Astrocyte (in vitro differentiated cells and primary cell): ENCODE data around the gene KSR2. TPM values are rescaled to one million over a fixed set of nuclear protein-coding genes. Genes with fewer than 3 reads are reported as not detected.

Experiments used
- DNase-seq: peaks from one replicate; pipeline ENCODE4 v3.0.0-alpha.2; 2010; ENCODE audit warnings: low read depth
- FAIRE-seq: peaks from 2 replicates; lab custom pipeline; 2011; peaks lifted over from hg19 to GRCh38; lab: Jason Lieb, UNC
- H2AFZ ChIP-seq: 2 replicates; pipeline ENCODE4 v1.6.0; 2012; ENCODE audit warnings: low read depth, low read length, inconsistent platforms
- H3K27ac ChIP-seq: 2 replicates; pipeline ENCODE4 v1.5.1; 2011; ENCODE audit warnings: low read depth, low read length, inconsistent platforms
- H3K27me3 ChIP-seq: 2 replicates; pipeline ENCODE4 v1.6.0; 2011; ENCODE audit warnings: low read length, inconsistent platforms; ENCODE audit not compliant: insufficient read depth
- H3K36me3 ChIP-seq: 2 replicates; pipeline ENCODE4 v1.5.1; 2011; ENCODE audit warnings: low read length, inconsistent platforms; ENCODE audit not compliant: insufficient read depth
- H3K4me1 ChIP-seq: 2 replicates; pipeline ENCODE4 v1.5.1; 2011; ENCODE audit warnings: low read length, inconsistent platforms; ENCODE audit not compliant: insufficient read depth
- H3K4me2 ChIP-seq: 2 replicates; pipeline ENCODE4 v1.6.0; 2012; ENCODE audit warnings: low read length, inconsistent platforms
- H3K4me3 ChIP-seq: 2 replicates; pipeline ENCODE4 v1.5.1; 2011; ENCODE audit warnings: low read depth, mild to moderate bottlenecking, low read length, inconsistent platforms; ENCODE audit not compliant: insufficient read depth
- H3K79me2 ChIP-seq: 2 replicates; pipeline ENCODE4 v1.6.0; 2012; ENCODE audit warnings: mild to moderate bottlenecking, low read length, inconsistent platforms; ENCODE audit not compliant: insufficient read depth
- H3K9ac ChIP-seq: 2 replicates; pipeline ENCODE4 v1.6.0; 2012; ENCODE audit warnings: mild to moderate bottlenecking, low read length, inconsistent platforms
- H3K9me3 ChIP-seq: 2 replicates; pipeline ENCODE4 v1.5.1; 2012; ENCODE audit warnings: low read depth, mild to moderate bottlenecking, low read length, inconsistent platforms; ENCODE audit not compliant: insufficient read depth
- H4K20me1 ChIP-seq: 2 replicates; pipeline ENCODE4 v1.6.0; 2012; ENCODE audit warnings: low read length, inconsistent platforms; ENCODE audit not compliant: insufficient read depth
- H3K27ac Mint-ChIP-seq: one replicate; pipeline ENCODE4 v1.8.0; 2021; ENCODE audit warnings: mild to moderate bottlenecking, mixed read lengths; ENCODE audit not compliant: unreplicated experiment
- H3K27me3 Mint-ChIP-seq: one replicate; pipeline ENCODE4 v1.8.0; 2021; ENCODE audit warnings: low read depth, mixed read lengths; ENCODE audit not compliant: unreplicated experiment
- H3K36me3 Mint-ChIP-seq: one replicate; pipeline ENCODE4 v1.8.0; 2021; ENCODE audit warnings: low read depth, mixed read lengths; ENCODE audit not compliant: unreplicated experiment
- H3K4me1 Mint-ChIP-seq: one replicate; pipeline ENCODE4 v1.8.0; 2021; ENCODE audit warnings: low read depth, mixed read lengths; ENCODE audit not compliant: unreplicated experiment
- H3K4me3 Mint-ChIP-seq: one replicate; pipeline ENCODE4 v1.8.0; 2021; ENCODE audit warnings: mild to moderate bottlenecking, moderate library complexity, mixed read lengths; ENCODE audit not compliant: unreplicated experiment
- H3K9me3 Mint-ChIP-seq: one replicate; pipeline ENCODE4 v1.8.0; 2021; ENCODE audit warnings: mild to moderate bottlenecking, mixed read lengths; ENCODE audit not compliant: unreplicated experiment
- CTCF ChIP-seq: IDR thresholded peaks from 2 replicates; pipeline ENCODE4 v1.5.1; 2011; ENCODE audit warnings: low read depth, mild to moderate bottlenecking, inconsistent platforms, low read length, moderate library complexity; ENCODE audit not compliant: insufficient read depth
- EZH2 ChIP-seq: IDR thresholded peaks from 2 replicates; pipeline ENCODE4 v1.6.1; 2012; ENCODE audit warnings: mild to moderate bottlenecking, low read length, inconsistent platforms; ENCODE audit not compliant: insufficient read depth
- total RNA-seq: library from RNA; stranded (reverse); gene quantifications from 2 replicates; pipeline ENCODE4 v1.2.1, GENCODE V29; 2021

KSR2 gene
- total RNA-seq, 1 donor from 2014 or later, result 0.98 TPM

- no peaks in the 10 kb centered on the region for H4K20me1 ChIP-seq
- H3K9me3 ChIP-seq, result no peaks in the 10 kb centered on the region
- TF ChIP-seq EZH2 (no peak), CTCF (no peak)
- Mint-ChIP-seq H3K4me1 (no peaks in the 10 kb centered on the region), H3K4me3 (no peak overlapping the region), H3K36me3 (no peaks in the 10 kb centered on the region), H3K27ac (no peak overlapping the region), H3K27me3 (peaks cover 11% of the 10 kb centered on the region), H3K9me3 (peaks cover 2% of the 10 kb centered on the region)
- H3K4me3 ChIP-seq, result no peak overlapping the region
- DNase-seq, result no peak
- no peaks in the 10 kb centered on the region for H3K79me2 ChIP-seq
- no peaks in the 10 kb centered on the region for H3K27me3 ChIP-seq
- no peak overlapping the region for H3K4me2 ChIP-seq
- no peaks in the 10 kb centered on the region for H3K36me3 ChIP-seq
- H3K4me1 ChIP-seq, result no peaks in the 10 kb centered on the region
- H3K27ac ChIP-seq, result no peak overlapping the region
- H3K9ac ChIP-seq, result no peak overlapping the region
- FAIRE-seq, result no peak
- no peak overlapping the region for H2AFZ ChIP-seq
These were observed 150.4 kb downstream of the KSR2 start for GRCh38 chr12:117818400-117818799.

GRCh38 chr12:117809509-117809908, 159.3 kb downstream of the KSR2 start:
- Histone ChIP-seq H3K36me3 (no peaks in the 10 kb centered on the region), H4K20me1 (no peaks in the 10 kb centered on the region), H2AFZ (no peak overlapping the region), H3K79me2 (no peaks in the 10 kb centered on the region), H3K27ac (no peak overlapping the region), H3K9ac (no peak overlapping the region), H3K4me3 (no peak overlapping the region), H3K27me3 (no peaks in the 10 kb centered on the region), H3K4me2 (no peak overlapping the region), H3K4me1 (no peaks in the 10 kb centered on the region), H3K9me3 (no peaks in the 10 kb centered on the region)
- Mint-ChIP-seq H3K4me1 (no peaks in the 10 kb centered on the region), H3K27ac (no peak overlapping the region), H3K9me3 (no peaks in the 10 kb centered on the region), H3K27me3 (peaks cover 12% of the 10 kb centered on the region), H3K36me3 (no peaks in the 10 kb centered on the region), H3K4me3 (no peak overlapping the region)
- FAIRE-seq (no peak), DNase-seq (no peak)
- TF ChIP-seq CTCF (no peak), EZH2 (no peak)

- Histone ChIP-seq H3K9me3 (no peaks in the 10 kb centered on the region), H4K20me1 (no peaks in the 10 kb centered on the region), H2AFZ (no peak overlapping the region), H3K79me2 (no peaks in the 10 kb centered on the region), H3K4me2 (no peak overlapping the region), H3K27ac (no peak overlapping the region), H3K27me3 (no peaks in the 10 kb centered on the region), H3K36me3 (no peaks in the 10 kb centered on the region), H3K9ac (no peak overlapping the region), H3K4me3 (no peak overlapping the region), H3K4me1 (no peaks in the 10 kb centered on the region)
- no peaks in the 10 kb centered on the region for H3K4me1 Mint-ChIP-seq
- H3K9me3 Mint-ChIP-seq, result no peaks in the 10 kb centered on the region
- H3K36me3 Mint-ChIP-seq, result no peaks in the 10 kb centered on the region
- DNase-seq, result no peak
- no peak for FAIRE-seq
- H3K27me3 Mint-ChIP-seq, result peaks cover 12% of the 10 kb centered on the region
- no peak overlapping the region for H3K27ac Mint-ChIP-seq
- no peak for TF ChIP-seq CTCF
- TF ChIP-seq EZH2, result no peak
- H3K4me3 Mint-ChIP-seq, result no peak overlapping the region
These were observed 160.8 kb downstream of the KSR2 start for GRCh38 chr12:117807946-117808345.
